HEK293T (cell line): ENCODE results near the gene PROCA1.

Source experiments
- CTCF ChIA-PET: fragments of 350-600 bp; formaldehyde crosslinking; extraction: SDS; loops from one replicate; lab custom pipeline; 2021; ENCODE audit warnings: antibody characterized with exemption, inconsistent platforms; lab: Yijun Ruan, JAX
- POLR2A ChIA-PET: fragments of 350-600 bp; formaldehyde crosslinking; extraction: SDS; loops from one replicate; lab custom pipeline; 2020; ENCODE audit warnings: antibody characterized with exemption, inconsistent platforms; lab: Yijun Ruan, JAX
- DNase-seq: peaks from one replicate; pipeline ENCODE4 v3.0.0; 2012; ENCODE audit warnings: mixed read lengths; ENCODE audit errors: extremely low spot score
- ARNT ChIP-seq: fragments of 450-650 bp; IDR thresholded peaks from 2 replicates; pipeline ENCODE4 v1.6.1; 2017; ENCODE audit warnings: mild to moderate bottlenecking
- BHLHE40 ChIP-seq: fragments of 450-650 bp; IDR thresholded peaks from 2 replicates; pipeline ENCODE4 v1.6.1; 2016; ENCODE audit warnings: mild to moderate bottlenecking, moderate library complexity, borderline replicate concordance
- CTBP1 ChIP-seq: fragments of 450-650 bp; IDR thresholded peaks from 2 replicates; pipeline ENCODE4 v1.6.1; 2016; ENCODE audit warnings: borderline replicate concordance
- ELF4 ChIP-seq: fragments of 450-650 bp; IDR thresholded peaks from 2 replicates; pipeline ENCODE4 v1.6.1; 2017; ENCODE audit warnings: antibody characterized with exemption
- FOXA1 ChIP-seq: fragments of 450-650 bp; IDR thresholded peaks from 2 replicates; pipeline ENCODE4 v1.6.1; 2016; ENCODE audit warnings: mild to moderate bottlenecking
- FOXK2 ChIP-seq: fragments of 450-650 bp; IDR thresholded peaks from 2 replicates; pipeline ENCODE4 v1.6.1; 2016; ENCODE audit warnings: mild to moderate bottlenecking
- FOXM1 ChIP-seq: fragments of 450-650 bp; IDR thresholded peaks from 2 replicates; pipeline ENCODE4 v1.6.1; 2017; ENCODE audit warnings: mild to moderate bottlenecking, borderline replicate concordance
- HDGF ChIP-seq: fragments of 450-650 bp; IDR thresholded peaks from 2 replicates; pipeline ENCODE4 v1.6.1; 2017; ENCODE audit warnings: antibody characterized with exemption, borderline replicate concordance
- L3MBTL2 ChIP-seq: fragments of 450-650 bp; conservative IDR thresholded peaks from 2 replicates; pipeline ENCODE4 v1.6.1; 2016; ENCODE audit warnings: mild to moderate bottlenecking
- LEF1 ChIP-seq: fragments of 450-650 bp; IDR thresholded peaks from 2 replicates; pipeline ENCODE4 v1.6.1; 2017; ENCODE audit warnings: mild to moderate bottlenecking, borderline replicate concordance
- NFRKB ChIP-seq: fragments of 450-650 bp; IDR thresholded peaks from 2 replicates; pipeline ENCODE4 v1.6.1; 2016; ENCODE audit warnings: mild to moderate bottlenecking, moderate library complexity
- SP1 ChIP-seq: fragments of 450-650 bp; IDR thresholded peaks from 2 replicates; pipeline ENCODE4 v1.6.1; 2017
- SUZ12 ChIP-seq: fragments of 450-650 bp; IDR thresholded peaks from 2 replicates; pipeline ENCODE4 v1.6.1; 2016; ENCODE audit warnings: mild to moderate bottlenecking
- TARDBP ChIP-seq: fragments of 450-650 bp; IDR thresholded peaks from 2 replicates; pipeline ENCODE4 v1.6.1; 2016
- ZNF384 ChIP-seq: fragments of 450-650 bp; IDR thresholded peaks from 2 replicates; pipeline ENCODE4 v1.6.1; 2016
- TF ChIP-seq, protein P1 (sequence below): fragments of 450-650 bp; IDR thresholded peaks from 2 replicates; pipeline ENCODE4 v1.6.1; 2016

The PROCA1 gene

DNA sequence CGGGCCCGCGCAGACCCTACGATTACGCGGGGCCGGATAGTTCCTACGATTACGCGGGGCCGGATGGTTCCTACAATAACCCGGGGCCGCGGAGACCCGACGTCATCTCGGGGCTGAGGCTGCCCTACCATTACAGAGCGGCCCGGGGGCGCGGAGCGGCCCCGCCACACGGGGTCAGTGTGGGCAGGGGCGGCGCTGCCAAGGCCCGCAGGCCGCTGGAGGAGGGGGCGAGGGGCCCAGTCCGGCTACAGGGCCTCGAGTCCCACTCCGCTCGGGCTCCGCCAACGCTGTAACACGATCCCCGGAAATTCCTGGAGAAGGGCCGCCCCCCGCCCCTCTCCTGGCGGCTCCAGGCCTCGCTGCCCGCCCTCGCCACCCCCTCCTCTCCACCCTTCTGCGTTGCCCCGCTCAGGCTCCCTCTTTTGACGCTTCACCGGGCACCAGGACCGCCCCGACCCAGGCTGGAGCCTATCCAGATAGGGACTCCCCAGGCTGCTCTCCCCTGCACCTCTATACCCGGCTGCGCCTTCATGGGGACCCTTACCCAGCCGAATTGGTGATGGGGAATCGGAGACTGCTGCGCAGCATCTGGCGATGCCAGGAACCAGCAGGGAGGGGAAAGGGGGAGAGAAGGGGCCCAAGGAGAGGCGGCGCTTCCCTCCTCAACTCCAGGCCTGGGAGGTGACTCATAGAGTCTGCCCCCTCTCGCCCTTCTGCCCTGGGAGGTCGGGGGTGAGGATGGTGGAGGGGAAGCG, 6.1 kb upstream of the PROCA1 start, which contains the start of gene RAB34:
Gene RAB34 (minus strand): TSS at position 291 of the 755 bp plus-strand sequence. CDS start 602 bp downstream, outside the sequence.
- TF ChIP-seq ELF4, result no peak
- TF ChIP-seq L3MBTL2, result peak; percentile 55

DNA sequence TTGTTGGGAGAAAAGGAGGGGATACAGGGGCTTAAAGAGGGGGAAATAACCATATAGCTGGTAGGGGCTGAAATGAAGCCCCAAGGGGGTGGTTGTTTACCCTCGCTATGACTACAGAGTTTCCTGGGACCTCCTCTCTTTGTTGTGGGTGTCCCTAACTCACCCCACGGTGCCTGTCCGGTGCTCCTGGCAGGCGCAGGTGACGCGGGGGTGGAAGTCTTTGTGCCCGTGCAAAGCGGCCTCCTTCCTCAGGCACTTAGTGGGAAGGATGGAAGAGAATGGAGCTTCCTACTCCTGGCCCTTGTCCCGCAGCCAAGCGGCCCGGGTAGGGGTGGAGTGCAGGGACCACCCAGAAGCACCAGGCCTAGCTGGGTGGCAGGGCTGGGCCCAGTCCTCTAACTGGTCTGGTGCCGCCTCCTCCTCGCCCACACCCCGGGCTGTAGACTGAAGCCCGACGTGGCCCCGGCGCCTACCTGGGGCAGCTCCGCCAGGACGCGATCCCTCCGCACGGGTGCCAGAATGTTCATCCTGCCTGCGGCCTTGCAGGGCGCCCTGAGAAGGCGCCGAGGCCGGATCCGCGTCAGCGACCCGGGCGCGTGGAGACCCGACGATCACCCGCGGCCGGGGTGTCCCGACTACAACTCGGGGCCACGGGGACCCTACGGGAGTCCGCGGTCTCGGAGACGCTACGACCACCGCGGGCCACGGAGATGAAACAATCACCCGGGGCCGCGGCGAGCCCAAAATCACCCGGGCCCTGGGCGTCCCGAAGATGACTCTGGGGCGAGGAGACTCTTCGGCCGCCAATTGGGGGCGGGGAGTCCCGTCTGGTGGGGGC, 5.3 kb upstream of the PROCA1 start:
- ChIA-PET POLR2A (interaction anchor here (0.6 to 1.8 kb wide), 8 partner anchors 8 to 235 kb away, joined by 3 to 9 read pairs (median 4); partner anchors contain the start of genes PHF12 and TLCD1), CTCF (interaction anchor here (0.8 to 1.5 kb wide), 2 partner anchors 8 to 11 kb away, joined by 3 to 5 read pairs; no protein-coding TSS in a partner anchor)
- TF ChIP-seq SP1, result no peak
- no peak for TF ChIP-seq CTBP1
- TF ChIP-seq, protein P1, sequence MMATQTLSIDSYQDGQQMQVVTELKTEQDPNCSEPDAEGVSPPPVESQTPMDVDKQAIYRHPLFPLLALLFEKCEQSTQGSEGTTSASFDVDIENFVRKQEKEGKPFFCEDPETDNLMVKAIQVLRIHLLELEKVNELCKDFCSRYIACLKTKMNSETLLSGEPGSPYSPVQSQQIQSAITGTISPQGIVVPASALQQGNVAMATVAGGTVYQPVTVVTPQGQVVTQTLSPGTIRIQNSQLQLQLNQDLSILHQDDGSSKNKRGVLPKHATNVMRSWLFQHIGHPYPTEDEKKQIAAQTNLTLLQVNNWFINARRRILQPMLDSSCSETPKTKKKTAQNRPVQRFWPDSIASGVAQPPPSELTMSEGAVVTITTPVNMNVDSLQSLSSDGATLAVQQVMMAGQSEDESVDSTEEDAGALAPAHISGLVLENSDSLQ, result no peak
- TF ChIP-seq FOXM1, result no peak
- no peak for TF ChIP-seq NFRKB
- no peak for TF ChIP-seq ELF4
- no peak for TF ChIP-seq ARNT
- no peak for TF ChIP-seq L3MBTL2
- TF ChIP-seq FOXK2, result no peak
- no peak for TF ChIP-seq BHLHE40
- no peak for TF ChIP-seq ZNF384
- TF ChIP-seq LEF1, result no peak
- no peak for TF ChIP-seq FOXA1
- no peak for TF ChIP-seq HDGF
- no peak for TF ChIP-seq TARDBP
- no peak for TF ChIP-seq SUZ12
- no peak for DNase-seq

More for the DNA sequence above, 6.1 kb upstream of the PROCA1 start, which contains the start of gene RAB34:
- ChIA-PET CTCF (no interaction called here), POLR2A (interaction anchor here (1.2 to 1.4 kb wide), 2 partner anchors 9 to 10 kb away, joined by 6 to 9 read pairs; partner anchors contain the start of gene TLCD1)
- peak; percentile 39 for DNase-seq

DNA sequence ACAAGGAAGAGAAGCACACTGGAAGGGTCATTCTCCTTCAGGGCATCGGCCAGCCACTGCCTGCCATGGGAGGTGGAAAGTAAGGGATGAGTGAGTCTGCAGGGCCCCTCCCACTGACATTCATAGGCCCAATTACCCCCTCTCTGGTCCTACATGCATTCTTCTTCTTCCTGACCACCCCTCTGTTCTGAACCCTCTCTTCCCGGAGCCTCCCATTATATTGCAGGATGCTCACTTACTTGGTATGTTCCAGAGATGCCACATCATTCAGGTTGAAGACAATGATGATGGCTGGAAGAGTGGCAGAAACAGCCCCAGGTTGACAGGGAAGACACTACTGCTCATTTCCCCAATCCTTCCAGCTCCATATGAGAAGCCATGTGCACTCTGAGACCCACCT, 3.5 kb upstream of the PROCA1 start:
- ChIA-PET CTCF (interaction anchor here (1.1 kb wide), 1 partner anchor 71 kb away, joined by 3 read pairs; no protein-coding TSS in a partner anchor), POLR2A (interaction anchor here (0.7 to 1.8 kb wide), 7 partner anchors 9 to 186 kb away, joined by 3 to 5 read pairs (median 4); partner anchors contain the start of genes SDF2 and SUPT6H)
- TF ChIP-seq CTBP1, result no peak
- TF ChIP-seq, protein P1, result no peak
- no peak for TF ChIP-seq ARNT
- no peak for TF ChIP-seq BHLHE40
- no peak for TF ChIP-seq L3MBTL2
- no peak for TF ChIP-seq SUZ12
- TF ChIP-seq TARDBP, result no peak
- no peak for TF ChIP-seq FOXA1
- no peak for TF ChIP-seq FOXK2
- no peak for TF ChIP-seq LEF1
- no peak for TF ChIP-seq SP1
- no peak for TF ChIP-seq FOXM1
- no peak for TF ChIP-seq ELF4
- TF ChIP-seq ZNF384, result no peak
- no peak for DNase-seq

DNA sequence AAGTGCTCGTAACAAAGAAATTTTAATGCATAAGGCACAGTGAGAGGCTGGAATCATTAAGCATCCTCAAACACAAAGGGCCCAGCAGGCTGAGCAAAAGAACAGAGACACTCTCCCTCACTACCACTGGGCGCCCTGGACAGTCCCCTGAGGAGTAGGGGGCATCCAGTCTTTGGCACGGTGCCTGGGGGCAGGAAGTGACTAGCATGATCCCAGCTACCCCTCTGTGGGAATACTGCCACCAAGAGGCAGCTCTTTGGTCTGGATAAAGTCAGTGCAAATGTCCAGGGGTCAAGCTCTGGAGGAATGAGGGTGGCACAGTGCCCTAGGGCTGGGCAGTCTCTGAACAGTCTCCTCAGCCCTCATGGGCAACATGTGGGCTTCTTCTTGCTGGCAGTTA, 2.6 kb upstream of the PROCA1 start:
- TF ChIP-seq NFRKB (no peak), TARDBP (no peak), ELF4 (no peak), BHLHE40 (no peak), ZNF384 (no peak), CTBP1 (no peak), FOXA1 (no peak), FOXK2 (no peak), SUZ12 (no peak), HDGF (no peak), FOXM1 (no peak), LEF1 (no peak), L3MBTL2 (no peak), SP1 (no peak), ARNT (no peak)
- TF ChIP-seq, protein P1, result no peak
- POLR2A ChIA-PET, result no interaction called here
- no peak for DNase-seq
- CTCF ChIA-PET, result no interaction called here
